ENCODE data around the gene ATXN7L1.

The ATXN7L1 gene

DNA sequence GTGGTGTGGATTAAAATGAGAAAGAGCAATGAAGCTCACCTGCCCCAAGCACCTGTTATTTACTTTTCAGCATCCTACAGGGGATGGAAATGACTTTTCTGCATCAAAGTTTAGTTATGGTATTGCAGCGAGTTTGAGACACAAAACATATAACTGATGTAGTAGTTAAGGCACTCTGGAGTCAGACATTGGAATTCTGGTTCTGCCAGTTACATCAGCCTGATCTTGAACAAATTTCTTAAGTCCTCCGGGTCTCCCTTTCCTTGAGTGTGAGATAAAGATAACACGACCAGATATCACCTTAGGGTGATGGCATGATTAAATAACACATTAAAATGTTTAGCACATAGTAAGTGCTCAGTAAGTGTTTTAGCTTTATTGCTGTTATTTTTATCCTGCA is 97.4 kb downstream of the ATXN7L1 start:
- CTCF ChIA-PET = no interaction called here
- TF ChIP-seq, protein P1, sequence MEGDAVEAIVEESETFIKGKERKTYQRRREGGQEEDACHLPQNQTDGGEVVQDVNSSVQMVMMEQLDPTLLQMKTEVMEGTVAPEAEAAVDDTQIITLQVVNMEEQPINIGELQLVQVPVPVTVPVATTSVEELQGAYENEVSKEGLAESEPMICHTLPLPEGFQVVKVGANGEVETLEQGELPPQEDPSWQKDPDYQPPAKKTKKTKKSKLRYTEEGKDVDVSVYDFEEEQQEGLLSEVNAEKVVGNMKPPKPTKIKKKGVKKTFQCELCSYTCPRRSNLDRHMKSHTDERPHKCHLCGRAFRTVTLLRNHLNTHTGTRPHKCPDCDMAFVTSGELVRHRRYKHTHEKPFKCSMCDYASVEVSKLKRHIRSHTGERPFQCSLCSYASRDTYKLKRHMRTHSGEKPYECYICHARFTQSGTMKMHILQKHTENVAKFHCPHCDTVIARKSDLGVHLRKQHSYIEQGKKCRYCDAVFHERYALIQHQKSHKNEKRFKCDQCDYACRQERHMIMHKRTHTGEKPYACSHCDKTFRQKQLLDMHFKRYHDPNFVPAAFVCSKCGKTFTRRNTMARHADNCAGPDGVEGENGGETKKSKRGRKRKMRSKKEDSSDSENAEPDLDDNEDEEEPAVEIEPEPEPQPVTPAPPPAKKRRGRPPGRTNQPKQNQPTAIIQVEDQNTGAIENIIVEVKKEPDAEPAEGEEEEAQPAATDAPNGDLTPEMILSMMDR (conservative IDR thresholded peaks at IDR 0.05; ENCODE audit: low read depth) = no peak
- POLR2A ChIA-PET (ENCODE audit: low non-redundant PET) = no interaction called here
- no peak for DNase-seq (ENCODE audit: low spot score)
- no peak overlapping the region for H3K27ac ChIP-seq

DNA sequence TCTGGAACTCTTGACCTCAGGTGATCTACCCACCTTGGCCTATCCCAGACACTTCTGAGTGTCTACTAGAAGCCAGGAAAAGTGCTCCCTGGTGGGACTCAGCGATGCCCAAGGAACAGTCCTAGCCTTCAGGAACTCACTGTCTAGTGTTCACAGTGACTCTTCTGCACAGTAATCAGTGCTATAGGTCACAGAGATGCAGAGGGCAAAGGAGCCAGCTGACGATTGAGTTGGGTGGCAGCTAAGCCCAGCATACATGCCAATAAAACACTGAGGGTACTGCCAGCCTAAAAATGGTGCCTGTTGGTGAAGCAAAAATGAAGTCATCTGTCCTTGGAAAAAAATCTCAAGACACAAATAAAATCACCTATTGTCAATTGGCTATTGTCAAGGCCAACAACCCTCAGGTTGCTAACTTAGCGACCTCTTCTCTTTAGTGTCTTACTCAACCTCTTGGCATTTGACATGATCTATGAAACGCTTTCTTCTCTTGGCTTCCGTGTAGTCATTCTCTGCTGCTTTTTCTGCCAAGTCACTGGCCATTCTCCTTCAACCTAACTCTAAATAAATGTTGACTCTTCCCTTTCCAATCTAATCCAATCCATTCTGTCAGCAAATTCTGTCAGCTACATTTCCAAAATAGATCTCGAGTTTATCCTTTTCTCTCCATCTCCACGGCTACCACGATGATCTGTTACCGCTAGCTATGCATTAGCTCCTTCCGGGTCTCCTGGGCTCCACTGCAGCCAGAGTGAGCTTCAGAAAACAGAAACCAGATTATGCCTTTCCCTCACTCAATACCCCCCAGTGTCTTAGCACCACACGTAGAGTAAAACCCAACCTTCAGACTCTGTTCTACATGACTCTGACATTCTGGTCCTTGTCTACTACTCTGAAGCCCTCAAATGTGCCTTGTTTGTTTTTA is 99.2 kb downstream of the ATXN7L1 start:
- H3K27ac ChIP-seq = no peak overlapping the region
- POLR2A ChIA-PET (ENCODE audit: low non-redundant PET) = no interaction called here
- TF ChIP-seq, protein P1 (conservative IDR thresholded peaks at IDR 0.05; ENCODE audit: low read depth) = no peak
- CTCF ChIA-PET = no interaction called here
- DNase-seq (ENCODE audit: low spot score) = no peak

DNA sequence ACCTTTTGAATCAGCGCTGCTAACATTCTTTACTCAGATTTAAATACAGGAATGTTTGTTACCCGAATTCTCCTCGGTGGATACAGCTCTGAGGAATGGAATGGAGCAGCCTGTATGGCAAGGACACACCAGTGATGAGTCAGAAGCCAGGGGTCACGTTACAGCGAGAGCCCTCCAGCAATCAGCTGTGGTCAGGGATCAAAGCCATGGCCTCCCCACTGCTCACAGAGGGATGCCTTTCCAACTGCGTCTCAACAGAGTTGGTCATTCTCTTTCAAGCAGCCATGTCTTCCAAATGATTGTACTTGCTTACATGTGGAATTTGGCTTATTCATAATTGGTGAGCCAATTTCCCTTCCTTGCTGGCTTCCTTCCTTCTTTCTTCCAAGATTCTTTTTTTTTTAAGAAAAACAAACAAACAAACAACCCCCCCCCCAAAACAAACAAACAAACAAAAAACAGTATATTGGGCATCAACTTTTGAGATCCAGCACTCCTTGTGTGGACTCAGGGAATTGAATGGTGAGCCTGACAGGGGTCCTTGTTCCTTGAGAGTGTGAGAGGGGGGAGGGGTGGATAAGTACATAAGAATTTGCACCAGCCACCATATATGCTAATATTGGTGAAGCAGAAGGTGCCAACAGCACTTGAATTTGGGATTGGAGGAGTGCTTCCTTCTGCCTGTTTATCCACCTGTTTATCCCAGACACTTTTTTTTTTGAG is 100.2 kb downstream of the ATXN7L1 start:
- H3K27ac ChIP-seq = peak overlapping the region; percentile 35; the same call in 1 of the 2 replicates
- ChIA-PET POLR2A (ENCODE audit: low non-redundant PET) (no interaction called here), CTCF (interaction anchor here (0.6 kb wide), 1 partner anchor 74 kb away, joined by 3 read pairs; no protein-coding TSS in a partner anchor)
- TF ChIP-seq, protein P1 (conservative IDR thresholded peaks at IDR 0.05; ENCODE audit: low read depth) = no peak
- DNase-seq (ENCODE audit: low spot score) = peak; percentile 89

DNA sequence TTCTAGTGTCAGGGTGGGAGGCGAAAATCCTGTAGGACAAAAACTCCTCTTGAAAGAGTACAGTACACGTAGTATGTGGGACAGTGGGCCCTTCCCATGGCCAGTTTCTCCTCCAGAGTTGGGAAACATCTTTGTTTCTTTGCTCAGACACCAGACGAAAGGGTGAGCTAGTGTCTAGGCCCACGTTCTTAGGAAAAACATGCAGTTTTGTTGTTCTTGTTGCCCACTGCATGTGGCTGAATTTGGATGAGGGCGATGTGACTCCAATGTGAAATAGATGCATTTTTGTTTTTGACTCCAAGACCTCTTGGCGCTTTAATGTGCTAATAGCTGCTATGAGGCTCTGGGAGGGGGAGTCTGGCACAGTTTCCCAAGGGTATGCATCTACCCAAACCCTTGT is 100.8 kb downstream of the ATXN7L1 start:
- no peak overlapping the region; the same call in 1 of the 2 replicates for H3K27ac ChIP-seq
- ChIA-PET CTCF (no interaction called here), POLR2A (ENCODE audit: low non-redundant PET) (no interaction called here)
- TF ChIP-seq, protein P1 (conservative IDR thresholded peaks at IDR 0.05; ENCODE audit: low read depth) = no peak
- no peak for DNase-seq (ENCODE audit: low spot score)

DNA sequence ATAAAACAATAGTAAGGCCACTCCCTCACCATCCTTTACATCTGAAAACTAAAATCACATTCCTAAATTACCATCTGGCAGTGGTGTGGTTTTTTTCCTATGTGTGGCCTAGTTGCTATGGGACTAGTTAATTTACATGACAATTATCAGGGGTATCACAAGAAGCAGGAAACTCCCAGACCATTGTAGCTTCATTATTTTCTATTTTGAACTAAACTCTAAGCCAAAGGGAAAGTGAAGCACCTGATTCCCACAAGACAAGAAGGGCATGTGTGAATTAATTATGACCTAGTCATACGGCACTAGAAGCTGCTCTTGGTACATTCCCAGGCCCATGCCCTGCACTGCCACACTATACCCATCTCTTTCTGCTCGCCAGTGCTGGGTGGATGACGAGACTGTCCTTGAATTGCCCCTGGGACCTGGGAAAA is 103.4 kb downstream of the ATXN7L1 start:
- CTCF ChIA-PET = interaction anchor here (0.9 kb wide), 1 partner anchor 237 kb away, joined by 5 read pairs; no protein-coding TSS in a partner anchor
- TF ChIP-seq, protein P1 (conservative IDR thresholded peaks at IDR 0.05; ENCODE audit: low read depth) = no peak
- DNase-seq (ENCODE audit: low spot score) = no peak
- POLR2A ChIA-PET (ENCODE audit: low non-redundant PET) = no interaction called here
- no peak overlapping the region for H3K27ac ChIP-seq

DNA sequence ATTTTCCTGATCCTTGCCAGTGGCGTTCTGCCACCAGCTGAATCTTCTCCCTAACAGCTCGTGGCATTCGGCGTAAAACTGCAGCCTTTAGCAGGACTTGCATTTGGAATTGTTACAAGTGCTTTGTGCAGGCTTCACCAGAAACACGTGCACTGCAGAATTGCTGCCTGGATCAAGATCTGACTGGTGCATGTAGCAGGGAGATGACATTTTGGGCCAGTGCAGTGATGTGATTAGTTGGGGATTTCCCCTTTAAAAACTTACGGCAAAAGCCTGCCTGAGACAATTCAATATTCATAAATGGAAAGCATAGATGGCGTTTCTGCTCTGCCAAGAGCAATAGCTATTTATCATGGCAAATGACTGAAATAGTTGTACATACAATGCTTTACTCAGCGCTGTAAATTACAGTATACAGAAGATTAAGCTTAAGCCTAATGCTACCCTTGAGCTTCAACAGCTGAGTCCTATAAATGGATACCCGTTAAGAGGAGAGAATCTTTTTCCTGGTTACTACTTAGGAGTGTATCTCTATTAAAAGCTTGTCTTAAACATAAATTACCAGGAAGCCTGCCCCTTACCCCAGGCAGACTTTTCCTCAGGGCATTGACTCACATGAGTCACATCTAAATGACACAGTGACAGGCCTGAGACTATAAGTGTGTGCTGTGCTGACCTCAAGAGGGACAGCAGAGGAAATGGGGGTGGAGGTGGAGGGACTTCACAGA is 106.3 kb downstream of the ATXN7L1 start:
- CTCF ChIA-PET = interaction anchor here (0.9 to 1.3 kb wide), 2 partner anchors 9 to 107 kb away, joined by 3 to 5 read pairs; no protein-coding TSS in a partner anchor
- DNase-seq (ENCODE audit: low spot score) = no peak
- TF ChIP-seq, protein P1 (conservative IDR thresholded peaks at IDR 0.05; ENCODE audit: low read depth) = no peak
- POLR2A ChIA-PET (ENCODE audit: low non-redundant PET) = no interaction called here
- no peak overlapping the region for H3K27ac ChIP-seq

Data from RWPE1 (cell line).